H9 (cell line): Measurements from ENCODE around the gene TEKT3. TPM values are rescaled to one million over a fixed set of nuclear protein-coding genes. Genes with fewer than 3 reads are reported as not detected.

Experiments
- DNase-seq: peaks from one replicate; pipeline ENCODE4 v3.0.0-alpha.2; 2017
- H2AFZ ChIP-seq: one replicate; pipeline ENCODE4 v1.6.1; 2013; ENCODE audit warnings: mild to moderate bottlenecking, low read length, control low read depth, moderate library complexity
- H2AK5ac ChIP-seq: 2 replicates; pipeline ENCODE4 v1.6.1; 2013; ENCODE audit warnings: low read length, control low read depth, mixed read lengths; ENCODE audit not compliant: insufficient read length
- H2BK120ac ChIP-seq: one replicate; pipeline ENCODE4 v1.6.1; 2013; ENCODE audit warnings: low read depth, mild to moderate bottlenecking, low read length, control low read depth, inconsistent platforms; ENCODE audit not compliant: poor library complexity, severe bottlenecking
- H2BK12ac ChIP-seq: 2 replicates; pipeline ENCODE4 v1.6.1; 2013; ENCODE audit warnings: low read length, control low read depth, mixed read lengths, low read depth; ENCODE audit not compliant: insufficient read length
- H2BK15ac ChIP-seq: 2 replicates; pipeline ENCODE4 v1.6.1; 2013; ENCODE audit warnings: low read depth, low read length, control low read depth
- H2BK20ac ChIP-seq: one replicate; pipeline ENCODE4 v1.6.1; 2013; ENCODE audit warnings: low read depth, mild to moderate bottlenecking, low read length, control low read depth, inconsistent platforms; ENCODE audit not compliant: poor library complexity, severe bottlenecking
- H2BK5ac ChIP-seq: 2 replicates; pipeline ENCODE4 v1.6.1; 2013; ENCODE audit warnings: low read length, control low read depth, mixed read lengths; ENCODE audit not compliant: insufficient read length
- H3K14ac ChIP-seq: 2 replicates; pipeline ENCODE4 v1.6.1; 2013; ENCODE audit warnings: low read length, control low read depth; ENCODE audit not compliant: insufficient read depth
- H3K18ac ChIP-seq: 2 replicates; pipeline ENCODE4 v1.6.1; 2013; ENCODE audit warnings: low read depth, mild to moderate bottlenecking, mixed read lengths, low read length, control low read depth; ENCODE audit not compliant: insufficient read length
- H3K23ac ChIP-seq: 2 replicates; pipeline ENCODE4 v1.6.1; 2013; ENCODE audit warnings: low read length, control low read depth, mixed read lengths, low read depth; ENCODE audit not compliant: insufficient read length
- H3K23me2 ChIP-seq: 2 replicates; pipeline ENCODE4 v1.6.1; 2013; ENCODE audit warnings: low read depth, mild to moderate bottlenecking, mixed read lengths, low read length, control low read depth; ENCODE audit not compliant: insufficient read length, poor library complexity, severe bottlenecking
- H3K27ac ChIP-seq: 2 replicates; pipeline ENCODE4 v1.5.1; 2013; ENCODE audit warnings: low read length, control low read depth, mixed read lengths, low read depth; ENCODE audit not compliant: insufficient read length
- H3K27me3 ChIP-seq: 2 replicates; pipeline ENCODE4 v1.6.1; 2013; ENCODE audit warnings: low read length, control low read depth, inconsistent platforms; ENCODE audit not compliant: insufficient read depth
- H3K4ac ChIP-seq: 2 replicates; pipeline ENCODE4 v1.6.1; 2013; ENCODE audit warnings: low read depth, mild to moderate bottlenecking, control low read depth, inconsistent platforms, low read length, moderate library complexity
- H3K4me1 ChIP-seq: 2 replicates; pipeline ENCODE4 v1.6.1; 2013; ENCODE audit warnings: low read length, control low read depth, inconsistent platforms; ENCODE audit not compliant: insufficient read depth
- H3K4me2 ChIP-seq: 2 replicates; pipeline ENCODE4 v1.6.1; 2013; ENCODE audit warnings: low read length, control low read depth, mixed read lengths; ENCODE audit not compliant: insufficient read length, insufficient read depth
- H3K56ac ChIP-seq: 2 replicates; pipeline ENCODE4 v1.6.1; 2013; ENCODE audit warnings: low read depth, mild to moderate bottlenecking, mixed read lengths, low read length, control low read depth; ENCODE audit not compliant: insufficient read length
- H3K79me1 ChIP-seq: 2 replicates; pipeline ENCODE4 v1.6.1; 2013; ENCODE audit warnings: low read depth, mild to moderate bottlenecking, moderate library complexity, low read length, control low read depth, inconsistent platforms; ENCODE audit not compliant: insufficient read depth, poor library complexity, severe bottlenecking
- H3K79me2 ChIP-seq: 2 replicates; pipeline ENCODE4 v1.6.1; 2013; ENCODE audit warnings: low read length, control low read depth, inconsistent platforms; ENCODE audit not compliant: insufficient read depth
- H3K9ac ChIP-seq: 2 replicates; pipeline ENCODE4 v1.6.1; 2013; ENCODE audit warnings: low read length, control low read depth, mixed read lengths; ENCODE audit not compliant: insufficient read length; ENCODE audit errors: extremely low read depth
- H3K9me3 ChIP-seq: one replicate; pipeline ENCODE4 v1.6.1; 2013; ENCODE audit warnings: low read depth, low read length, inconsistent platforms; ENCODE audit not compliant: control insufficient read depth
- H3T11ph ChIP-seq: one replicate; pipeline ENCODE4 v1.6.1; 2013; ENCODE audit warnings: mild to moderate bottlenecking, low read length, control low read depth, inconsistent platforms
- H4K20me1 ChIP-seq: one replicate; pipeline ENCODE4 v1.6.1; 2013; ENCODE audit not compliant: control insufficient read depth, insufficient read length, insufficient read depth
- H4K5ac ChIP-seq: 2 replicates; pipeline ENCODE4 v1.6.1; 2013; ENCODE audit warnings: low read depth, mild to moderate bottlenecking, mixed read lengths, low read length, control low read depth; ENCODE audit not compliant: insufficient read length
- H4K8ac ChIP-seq: replicated peaks from 2 replicates; pipeline ENCODE4 v1.6.1; 2013; ENCODE audit warnings: low read length, control low read depth, mixed read lengths, low read depth; ENCODE audit not compliant: insufficient read length
- H4K91ac ChIP-seq: 2 replicates; pipeline ENCODE4 v1.6.1; 2013; ENCODE audit warnings: low read depth, mild to moderate bottlenecking, moderate library complexity, mixed read lengths, low read length, control low read depth; ENCODE audit not compliant: insufficient read length
- H3K27ac Mint-ChIP-seq, 3 experiments: 2 replicates in 2 of 3; 3 replicates in 1 of 3; pipeline ENCODE4 v1.8.0; 2020 to 2021; ENCODE audit warnings: mixed read lengths in 3 of 3, mild to moderate bottlenecking in 1 of 3, moderate library complexity in 1 of 3
- H3K27me3 Mint-ChIP-seq: 2 replicates; pipeline ENCODE4 v1.8.0; 2021; ENCODE audit warnings: low read depth, mild to moderate bottlenecking, moderate library complexity, mixed read lengths
- H3K36me3 Mint-ChIP-seq, 3 experiments: 2 replicates in 2 of 3; 3 replicates in 1 of 3; pipeline ENCODE4 v1.8.0; 2020 to 2021; ENCODE audit warnings: low read depth in 3 of 3, mixed read lengths in 3 of 3; ENCODE audit not compliant: insufficient read depth in 1 of 3
- H3K4me1 Mint-ChIP-seq, 2 experiments: 2 replicates each; pipeline ENCODE4 v1.8.0; 2020; ENCODE audit warnings: mixed read lengths in 2 of 2
- H3K4me3 Mint-ChIP-seq, 2 experiments: 2 replicates in 1 of 2; 3 replicates in 1 of 2; pipeline ENCODE4 v1.8.0; 2020 to 2021; ENCODE audit warnings: mild to moderate bottlenecking in 2 of 2, mixed read lengths in 2 of 2, moderate library complexity in 1 of 2
- H3K9me3 Mint-ChIP-seq, 2 experiments: 2 replicates in 1 of 2; 3 replicates in 1 of 2; pipeline ENCODE4 v1.8.0; 2020; ENCODE audit warnings: mild to moderate bottlenecking in 2 of 2, mixed read lengths in 2 of 2, moderate library complexity in 1 of 2
- CTCF ChIP-seq: fragments of 200-600 bp; sonication (generic); conservative IDR thresholded peaks from 3 replicates; pipeline ENCODE4 v1.8.0; 2021; ENCODE audit warnings: antibody characterized with exemption, mild to moderate bottlenecking
- WGBS: extraction: QIAGEN DNeasy Blood & Tissue Kit; methylation state at CpG from one replicate; pipeline ENCODE4 v1.1.7; 2013; ENCODE audit warnings: missing lambda C conversion rate, low lambda C conversion rate, mixed read lengths; ENCODE audit not compliant: insufficient read length; ENCODE audit errors: extremely low coverage; 5-methylcytosine and 5-hydroxymethylcytosine counted together
- total RNA-seq: library from RNA; stranded (reverse); gene quantifications from 2 replicates; pipeline ENCODE4 v1.2.1, GENCODE V29; 2021

Gene TEKT3
- total RNA-seq, 1 experiment from 2014 or later: 0.42 TPM

GRCh38 chr17:15342460-15342859 lies 1.1 kb upstream of the TEKT3 start:
- Histone ChIP-seq H2BK15ac (no peak overlapping the region), H4K91ac (no peak overlapping the region), H2BK120ac (no peak overlapping the region), H3K23me2 (peaks cover 6% of the 10 kb centered on the region), H3K18ac (no peak overlapping the region), H4K20me1 (no peaks in the 10 kb centered on the region), H3K79me1 (no peaks in the 10 kb centered on the region), H3K4me1 (0 out of 2 replicates have a peak, but pooled peaks cover 1% of the 10 kb centered on the region), H3K4ac (no peak overlapping the region), H4K5ac (no peak overlapping the region), H3K9ac (no peak overlapping the region), H2BK5ac (no peak overlapping the region), H3K23ac (no peak overlapping the region), H2AK5ac (no peak overlapping the region), H2BK20ac (no peak overlapping the region), H3K56ac (no peak overlapping the region), H3K9me3 (no peaks in the 10 kb centered on the region), H3K79me2 (no peaks in the 10 kb centered on the region), H2AFZ (no peak overlapping the region), H3K4me2 (no peak overlapping the region), H3T11ph (no peak overlapping the region), H3K27me3 (no peaks in the 10 kb centered on the region), H4K8ac (no peak overlapping the region), H2BK12ac (no peak overlapping the region), H3K14ac (no peak overlapping the region), H3K27ac (no peak overlapping the region)
- Mint-ChIP-seq H3K27ac (no peak overlapping the region), H3K27me3 (peaks cover 68% of the 10 kb centered on the region), H3K9me3 (peaks cover 2 to 3% of the 10 kb centered on the region in 2 experiments; a peak in 2 of 5 replicates), H3K36me3 (peaks cover 0 to 5% (median 2%) of the 10 kb centered on the region in 3 experiments; a peak in 2 of 7 replicates), H3K4me3 (no peak overlapping the region), H3K4me1 (peaks cover 8 to 10% of the 10 kb centered on the region in 2 experiments; a peak in 3 of 4 replicates)
- no CpG with 5 or more reads among the region's 7 CpGs for WGBS
- DNase-seq: no peak
- TF ChIP-seq CTCF: no peak
